Activated T-helper 2 cell treated with anti-CD3 and anti-CD28 coated beads, Interferon-gamma antibody, Interleukin-2, Interleukin-4, amounts not matched to agents 10 μg/mL and 5 μg/mL and 100 μg/mL, durations not matched to agents 14 hours and 24 hours and 36 hours (primary cell): ENCODE data around the gene KIF18B. TPM values are rescaled to one million over a fixed set of nuclear protein-coding genes. Genes with fewer than 3 reads are reported as not detected.
A peak's percentile ranks its signal among the peaks of the same experiment; 100 is the strongest.

Source experiments
- DNase-seq: peaks from one replicate; pipeline ENCODE4 v3.0.0; 2021; ENCODE audit warnings: low spot score
- H3K27ac Mint-ChIP-seq: one replicate; pipeline ENCODE4 v1.8.0; 2021; ENCODE audit warnings: mixed read lengths
- H3K27me3 Mint-ChIP-seq: one replicate; pipeline ENCODE4 v1.8.0; 2021; ENCODE audit warnings: low read depth, mixed read lengths
- H3K36me3 Mint-ChIP-seq: one replicate; pipeline ENCODE4 v1.8.0; 2021; ENCODE audit warnings: low read depth, mixed read lengths
- H3K4me1 Mint-ChIP-seq: one replicate; pipeline ENCODE4 v1.8.0; 2021; ENCODE audit warnings: low read depth, mixed read lengths
- H3K4me3 Mint-ChIP-seq: one replicate; pipeline ENCODE4 v1.8.0; 2021; ENCODE audit warnings: low read depth, mild to moderate bottlenecking, moderate library complexity, mixed read lengths
- H3K9me3 Mint-ChIP-seq: one replicate; pipeline ENCODE4 v1.8.0; 2021; ENCODE audit warnings: mixed read lengths
- intact Hi-C: fragments of 100-400 bp; cut with micrococcal nuclease; formaldehyde crosslinking; loops from one replicate; pipeline ENCODE4 v1.15.1; 2023
- total RNA-seq: library from RNA; stranded (reverse); gene quantifications from 2 replicates; pipeline ENCODE4 v1.2.3, GENCODE V29; 2022

The KIF18B gene
- total RNA-seq, 1 donor from 2014 or later: 46.7 TPM

DNA sequence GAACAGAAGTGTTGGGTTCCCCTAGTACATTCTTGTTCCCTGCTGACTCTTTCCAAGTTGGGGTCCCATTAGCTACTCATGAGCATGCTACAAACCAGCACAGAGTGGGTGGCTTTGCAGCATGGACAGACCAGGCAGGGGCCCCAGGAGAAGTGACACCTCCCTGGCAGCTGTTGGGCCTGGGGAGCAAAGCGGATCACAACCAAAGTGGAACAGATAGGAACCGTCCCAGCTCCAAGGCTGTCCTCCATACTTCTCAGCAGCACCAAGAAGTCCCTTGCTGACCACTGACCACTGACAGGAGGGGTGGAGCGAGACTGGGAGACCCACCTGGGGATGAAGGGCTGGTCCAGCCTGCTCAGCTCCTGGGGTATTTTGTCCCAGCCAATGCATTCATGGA is 19.9 kb downstream of the KIF18B start:
- Mint-ChIP-seq H3K4me1 (no peaks in the 10 kb centered on the region), H3K4me3 (no peak overlapping the region), H3K36me3 (peaks cover 71% of the 10 kb centered on the region), H3K27ac (no peak overlapping the region), H3K27me3 (peaks cover 4% of the 10 kb centered on the region), H3K9me3 (no peaks in the 10 kb centered on the region)
- DNase-seq: no peak
- intact Hi-C loops: no loop called here

DNA sequence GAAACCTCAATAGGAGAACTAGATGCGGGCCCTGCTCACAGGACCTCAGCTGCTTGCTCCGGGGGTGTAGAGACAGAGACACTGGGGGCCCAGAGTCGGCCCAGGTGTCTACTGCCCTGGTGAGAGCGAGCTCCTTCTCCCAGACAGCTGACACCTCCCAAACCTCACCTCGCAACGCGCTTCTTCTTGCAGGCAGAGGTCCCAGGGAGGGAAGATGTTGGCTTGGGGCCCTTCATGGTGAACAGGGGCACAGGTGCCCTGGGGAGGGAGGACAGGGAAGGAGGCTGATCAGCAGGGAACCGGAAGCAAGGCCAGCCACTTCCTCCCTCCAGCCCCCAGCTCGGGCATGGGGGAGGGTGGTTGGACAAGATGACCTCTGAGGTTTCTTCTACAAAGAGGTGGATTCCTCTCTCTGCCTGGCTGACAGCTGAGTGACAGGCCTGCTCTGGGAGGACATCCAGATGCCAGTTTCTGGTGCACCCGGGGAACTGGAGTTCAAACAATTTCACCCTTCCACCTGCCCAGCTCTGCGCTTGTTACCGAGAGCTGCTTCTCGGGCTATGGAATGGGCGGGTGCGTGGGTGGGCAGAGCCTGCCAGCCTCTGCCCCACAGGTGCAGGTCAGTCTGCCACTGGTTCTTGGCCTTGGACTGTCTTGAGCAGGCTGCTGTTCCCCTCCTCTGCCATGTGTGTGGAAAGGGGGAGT is 20.6 kb downstream of the KIF18B start:
- peaks cover 4% of the 10 kb centered on the region for H3K27me3 Mint-ChIP-seq
- no peaks in the 10 kb centered on the region for H3K4me1 Mint-ChIP-seq
- no peak overlapping the region for H3K27ac Mint-ChIP-seq
- H3K9me3 Mint-ChIP-seq: no peaks in the 10 kb centered on the region
- no peak overlapping the region for H3K4me3 Mint-ChIP-seq
- intact Hi-C loops: no loop called here
- H3K36me3 Mint-ChIP-seq: peaks cover 68% of the 10 kb centered on the region
- DNase-seq: no peak

DNA sequence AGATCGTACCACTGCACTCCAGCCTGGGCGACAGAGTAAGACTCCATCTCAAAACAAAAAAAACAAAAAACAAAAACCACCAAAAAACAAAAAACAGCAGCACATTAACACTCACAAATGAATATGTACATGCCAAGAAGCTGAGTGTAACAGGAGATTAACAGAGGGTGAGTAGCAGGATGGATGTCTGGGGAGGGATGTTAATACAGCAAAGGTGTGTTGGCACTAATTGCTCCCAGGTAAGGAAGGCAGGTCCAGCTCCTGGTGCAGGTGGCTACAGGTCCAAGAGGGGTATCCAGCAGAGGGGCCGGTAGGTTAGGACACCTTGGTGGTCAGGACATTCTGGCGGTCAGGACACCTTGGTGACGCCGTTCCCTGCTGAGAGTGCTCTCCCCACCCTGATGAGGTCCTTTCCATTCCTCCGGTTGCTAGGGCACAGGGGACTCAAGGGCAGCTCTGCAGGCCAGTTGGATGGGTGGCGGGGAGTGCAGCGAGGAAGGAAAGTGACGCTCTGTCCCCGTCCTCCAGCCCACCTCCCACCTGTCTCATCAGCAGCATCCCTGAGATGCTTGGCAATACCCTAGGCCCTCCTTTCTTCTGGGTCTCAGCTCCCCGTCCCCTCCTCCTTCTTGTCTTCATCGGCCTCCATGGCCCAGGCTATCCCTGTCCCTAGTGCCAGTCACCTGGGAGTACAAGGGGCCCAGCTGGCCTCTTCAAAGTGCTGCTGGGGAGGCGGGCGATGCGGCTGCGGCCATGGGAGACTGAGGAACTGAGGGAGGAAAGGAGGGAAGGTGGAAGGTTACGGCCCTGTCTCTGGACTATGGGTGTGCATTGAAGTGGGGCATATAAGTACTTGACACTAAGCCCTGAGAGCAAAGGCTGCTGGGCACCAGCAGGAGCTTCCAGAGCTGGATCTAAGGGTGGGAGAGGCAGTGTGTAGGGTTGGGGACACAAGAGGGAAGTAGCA is 21.6 kb downstream of the KIF18B start:
- Mint-ChIP-seq H3K36me3 (peaks cover 59% of the 10 kb centered on the region), H3K27me3 (peaks cover 10% of the 10 kb centered on the region), H3K4me3 (no peak overlapping the region), H3K27ac (no peak overlapping the region), H3K4me1 (no peaks in the 10 kb centered on the region), H3K9me3 (no peaks in the 10 kb centered on the region)
- intact Hi-C loops: no loop called here
- DNase-seq: no peak

DNA sequence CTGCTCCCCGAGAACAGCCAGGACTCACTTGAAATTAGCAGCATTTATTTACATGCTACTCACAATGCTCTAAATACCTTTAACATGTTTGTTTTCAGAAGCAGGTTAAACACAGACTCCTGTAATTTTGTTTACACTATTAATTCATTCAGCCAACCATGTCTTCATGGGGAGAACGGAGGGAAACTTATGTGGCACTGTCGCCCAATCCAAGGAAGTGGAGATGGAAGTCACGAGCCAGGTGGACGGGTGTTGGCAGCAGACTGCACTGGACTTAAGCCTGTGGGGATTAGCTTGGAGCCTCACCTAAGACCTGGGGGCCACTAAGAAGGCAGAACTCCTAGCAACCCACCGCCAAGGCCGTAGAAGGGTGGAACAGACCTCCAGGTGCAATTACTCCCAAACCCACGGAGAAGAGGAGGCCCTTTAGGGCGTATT is 23.4 kb downstream of the KIF18B start:
- H3K27me3 Mint-ChIP-seq: peaks cover 20% of the 10 kb centered on the region
- intact Hi-C loops: no loop called here
- no peaks in the 10 kb centered on the region for H3K4me1 Mint-ChIP-seq
- H3K36me3 Mint-ChIP-seq: peaks cover 42% of the 10 kb centered on the region
- no peak overlapping the region for H3K4me3 Mint-ChIP-seq
- no peak overlapping the region for H3K27ac Mint-ChIP-seq
- no peaks in the 10 kb centered on the region for H3K9me3 Mint-ChIP-seq
- no peak for DNase-seq

DNA sequence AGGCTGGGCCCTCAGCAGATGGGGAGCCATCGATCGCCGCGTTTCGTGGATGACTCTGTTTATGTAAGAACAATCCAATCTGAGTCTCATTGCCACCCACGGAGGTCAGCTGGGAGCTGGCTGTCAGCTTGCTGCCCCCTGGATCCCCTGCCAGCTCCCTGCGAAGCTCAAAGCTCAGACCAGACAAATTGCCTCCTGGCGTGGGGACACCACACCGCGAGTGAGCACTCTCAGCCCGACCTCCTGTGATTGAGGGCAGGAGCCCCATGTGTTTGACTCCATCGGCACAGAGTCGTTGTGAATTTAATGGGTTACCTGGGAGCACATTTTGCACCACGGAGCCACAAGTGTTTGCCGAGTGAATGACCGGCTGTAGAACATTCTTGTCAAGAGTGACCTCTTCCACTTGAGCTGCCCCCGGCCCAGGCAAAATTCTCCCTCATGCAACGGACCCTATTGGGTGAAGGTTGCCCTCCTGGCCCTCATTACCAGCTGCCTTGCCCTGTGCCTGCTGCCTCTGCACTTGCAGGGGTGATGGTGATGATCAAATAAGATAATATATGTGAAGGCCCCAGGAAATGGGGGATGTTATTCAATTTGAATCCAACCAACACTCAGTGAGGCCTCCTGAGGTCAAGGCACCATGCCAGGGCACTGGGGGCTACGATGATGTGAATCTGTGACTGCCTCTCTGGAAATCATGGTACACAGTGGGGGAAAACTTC is 24.7 kb downstream of the KIF18B start:
- intact Hi-C loops: no loop called here
- Mint-ChIP-seq H3K4me1 (no peaks in the 10 kb centered on the region), H3K27me3 (peaks cover 24% of the 10 kb centered on the region), H3K9me3 (no peaks in the 10 kb centered on the region), H3K4me3 (no peak overlapping the region), H3K36me3 (peaks cover 32% of the 10 kb centered on the region), H3K27ac (no peak overlapping the region)
- no peak for DNase-seq

DNA sequence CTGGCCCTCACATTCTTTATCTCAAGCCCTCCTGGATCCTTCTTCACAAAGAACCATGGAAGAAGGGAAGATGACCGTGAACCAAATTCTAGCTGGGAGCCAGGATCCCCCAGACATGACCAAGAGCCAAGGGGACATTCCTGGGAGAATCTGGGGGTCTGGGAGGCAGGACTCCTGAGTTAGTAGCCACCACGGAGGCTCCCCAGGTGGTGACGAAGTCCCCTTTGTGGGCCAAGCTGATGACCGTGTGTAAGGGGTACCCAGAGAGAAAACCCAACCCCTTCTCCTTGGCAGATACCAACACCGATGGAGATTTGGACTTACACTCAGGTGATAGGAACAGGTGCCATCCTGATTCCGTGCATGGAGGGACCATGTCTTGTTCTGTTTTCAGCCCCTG is 25.4 kb downstream of the KIF18B start:
- intact Hi-C loops: no loop called here
- no peaks in the 10 kb centered on the region for H3K4me1 Mint-ChIP-seq
- no peak overlapping the region for H3K4me3 Mint-ChIP-seq
- H3K36me3 Mint-ChIP-seq: peaks cover 25% of the 10 kb centered on the region
- peaks cover 26% of the 10 kb centered on the region for H3K27me3 Mint-ChIP-seq
- no peak for DNase-seq
- no peaks in the 10 kb centered on the region for H3K9me3 Mint-ChIP-seq
- no peak overlapping the region for H3K27ac Mint-ChIP-seq

DNA sequence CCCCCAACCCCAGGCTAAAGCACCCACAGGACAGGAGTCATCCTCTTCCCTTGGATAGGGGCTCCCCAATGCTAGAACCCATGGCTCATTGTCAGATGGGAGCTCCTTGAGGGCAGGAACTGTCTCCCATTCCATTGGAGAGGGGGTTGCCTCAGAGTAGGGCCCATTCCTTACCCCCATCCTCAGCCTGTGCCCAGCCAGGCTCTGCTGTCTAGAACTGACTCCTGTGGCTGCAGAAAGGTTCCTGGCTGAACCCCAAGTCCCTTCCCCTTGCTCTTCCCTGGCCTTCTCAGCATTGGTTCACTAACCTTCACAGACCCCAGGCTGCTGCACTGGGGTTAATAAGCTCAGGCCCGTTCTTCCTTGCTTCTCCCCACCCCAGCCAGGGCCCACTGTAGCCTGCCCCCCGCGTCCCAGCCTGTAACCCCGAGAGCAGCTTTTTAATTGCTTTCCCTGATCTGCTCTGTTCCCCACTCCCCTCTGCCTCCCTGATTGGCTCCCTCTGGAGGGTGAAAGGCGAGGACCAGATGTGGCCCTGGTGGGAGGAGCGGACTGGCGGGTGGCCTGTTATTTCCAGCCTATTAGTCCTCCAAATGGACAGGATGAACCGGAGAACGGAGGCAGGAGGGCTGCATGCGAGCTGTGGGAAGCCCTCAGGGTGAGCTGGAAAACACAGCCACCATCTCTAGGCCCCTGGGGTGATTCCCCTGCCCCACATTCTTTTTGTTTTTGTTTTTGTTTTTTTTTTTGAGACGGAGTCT is 26.3 kb downstream of the KIF18B start:
- no peaks in the 10 kb centered on the region for H3K9me3 Mint-ChIP-seq
- DNase-seq: no peak
- H3K36me3 Mint-ChIP-seq: peaks cover 18% of the 10 kb centered on the region
- H3K4me1 Mint-ChIP-seq: no peaks in the 10 kb centered on the region
- intact Hi-C loops: no loop called here
- no peak overlapping the region for H3K4me3 Mint-ChIP-seq
- no peak overlapping the region for H3K27ac Mint-ChIP-seq
- peaks cover 26% of the 10 kb centered on the region for H3K27me3 Mint-ChIP-seq

DNA sequence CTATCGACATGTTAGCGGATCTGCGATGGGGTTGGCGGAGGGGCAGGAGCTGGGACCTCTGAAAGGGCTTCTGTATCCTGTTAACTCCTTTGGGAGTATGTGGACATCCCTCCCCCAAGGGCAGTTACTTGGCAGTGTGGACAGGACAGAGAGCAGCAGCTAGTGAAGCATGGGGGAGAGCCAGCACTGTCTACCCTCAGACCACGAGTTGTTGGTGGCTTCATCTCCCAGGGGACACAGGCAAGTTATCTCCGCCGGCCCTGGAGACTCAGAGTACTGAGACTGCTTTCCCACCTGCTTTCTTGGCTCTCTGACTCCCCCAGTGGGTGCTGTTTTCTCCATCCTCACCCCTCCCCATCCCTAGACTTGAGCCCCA is 27.0 kb downstream of the KIF18B start:
- Mint-ChIP-seq H3K9me3 (no peaks in the 10 kb centered on the region), H3K36me3 (peaks cover 13% of the 10 kb centered on the region), H3K4me1 (no peaks in the 10 kb centered on the region), H3K27me3 (peaks cover 26% of the 10 kb centered on the region), H3K27ac (no peak overlapping the region), H3K4me3 (no peak overlapping the region)
- intact Hi-C loops: loop anchor here (1.0 kb wide), 1 partner anchor 102 kb away; no protein-coding TSS in a partner anchor
- DNase-seq: no peak

DNA sequence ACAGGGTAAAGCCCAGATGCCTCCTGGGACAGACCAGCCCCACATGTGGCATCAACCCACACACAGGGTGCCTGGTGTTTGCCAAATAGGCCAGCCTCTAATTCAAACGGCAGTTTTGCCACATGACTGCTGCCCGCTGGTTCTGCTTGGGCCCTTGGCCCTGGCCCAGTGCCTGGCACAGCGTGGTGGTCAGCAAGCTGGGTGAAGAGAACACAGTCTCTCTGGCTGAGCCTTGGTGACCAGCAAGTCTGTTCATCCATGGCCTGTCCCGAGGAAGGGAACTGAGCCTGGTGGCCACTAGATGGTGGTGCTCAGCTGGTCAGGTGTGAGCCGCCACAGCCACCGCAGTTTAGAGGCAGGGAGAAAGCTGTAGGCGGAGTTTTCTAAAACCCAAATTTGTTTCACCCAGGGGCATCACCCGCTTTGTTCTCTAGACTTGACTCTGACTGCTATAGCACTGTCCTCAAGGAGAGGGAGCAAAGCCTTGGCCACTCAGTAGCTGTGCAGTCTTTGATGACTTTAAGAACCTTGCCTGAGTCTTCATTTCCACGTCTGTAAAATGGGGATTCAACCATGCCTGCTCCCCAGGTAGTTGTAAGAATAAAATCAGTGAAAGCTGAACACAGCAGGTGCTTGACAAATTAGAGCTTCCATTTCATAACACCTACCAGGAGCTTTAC is 27.5 kb downstream of the KIF18B start:
- Mint-ChIP-seq H3K27ac (no peak overlapping the region), H3K4me3 (no peak overlapping the region), H3K9me3 (no peaks in the 10 kb centered on the region), H3K27me3 (peaks cover 26% of the 10 kb centered on the region), H3K36me3 (peaks cover 10% of the 10 kb centered on the region), H3K4me1 (no peaks in the 10 kb centered on the region)
- intact Hi-C loops: loop anchor here (1.0 to 10.0 kb wide), 2 partner anchors 102 to 275 kb away; no protein-coding TSS in a partner anchor
- DNase-seq: peak; percentile 50

DNA sequence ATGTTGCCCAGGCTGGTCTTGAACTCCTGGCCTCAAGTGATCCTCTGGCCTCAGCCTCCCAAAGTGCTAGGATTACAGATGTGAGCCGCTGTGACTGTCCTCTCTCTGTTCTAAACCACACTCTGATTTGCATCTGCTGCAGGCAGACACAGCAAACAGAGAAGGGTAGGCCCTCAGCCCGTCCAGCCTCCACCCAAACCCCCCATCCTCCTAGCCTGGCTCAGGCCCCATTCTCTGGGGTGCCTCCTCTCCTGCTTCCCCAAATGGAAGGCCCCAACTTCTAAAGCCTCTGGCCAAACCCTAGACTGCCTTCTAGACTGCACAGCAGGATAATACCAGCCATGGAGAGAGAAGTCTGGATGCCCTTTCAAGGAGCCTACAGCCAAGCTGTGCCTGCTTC is 28.2 kb downstream of the KIF18B start:
- no peak for DNase-seq
- H3K9me3 Mint-ChIP-seq: no peaks in the 10 kb centered on the region
- no peak overlapping the region for H3K27ac Mint-ChIP-seq
- no peaks in the 10 kb centered on the region for H3K4me1 Mint-ChIP-seq
- H3K4me3 Mint-ChIP-seq: no peak overlapping the region
- H3K36me3 Mint-ChIP-seq: peaks cover 4% of the 10 kb centered on the region
- H3K27me3 Mint-ChIP-seq: peaks cover 29% of the 10 kb centered on the region
- intact Hi-C loops: loop anchor here (10.0 kb wide), 1 partner anchor 275 kb away; no protein-coding TSS in a partner anchor

DNA sequence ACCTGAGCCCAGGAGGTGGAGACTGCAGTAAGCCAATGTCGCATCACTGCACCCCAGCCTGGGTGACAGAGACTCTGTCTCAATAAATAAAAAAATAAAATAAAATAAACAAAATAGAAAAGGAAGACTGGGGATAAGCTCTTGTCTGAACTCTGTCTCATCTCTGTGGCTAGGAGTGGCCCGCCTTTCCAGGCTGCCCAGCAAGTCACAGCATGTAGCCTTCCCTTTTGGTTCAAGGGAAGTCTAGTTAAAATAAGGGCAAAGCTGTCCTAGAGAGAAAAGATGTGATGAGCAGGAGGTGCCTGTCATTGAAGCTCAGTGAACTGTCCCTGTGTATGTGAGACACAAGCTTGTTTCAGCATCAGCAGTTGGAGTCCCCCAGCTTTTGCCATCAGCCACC is 29.6 kb downstream of the KIF18B start:
- Mint-ChIP-seq H3K27ac (no peak overlapping the region), H3K9me3 (no peaks in the 10 kb centered on the region), H3K36me3 (no peaks in the 10 kb centered on the region), H3K4me1 (peaks cover 5% of the 10 kb centered on the region), H3K4me3 (no peak overlapping the region), H3K27me3 (peaks cover 35% of the 10 kb centered on the region)
- intact Hi-C loops: loop anchor here (10.0 kb wide), 1 partner anchor 277 kb away; no protein-coding TSS in a partner anchor
- no peak for DNase-seq
